ENCODE results near the gene DCAF8L1.

Gene DCAF8L1

DNA sequence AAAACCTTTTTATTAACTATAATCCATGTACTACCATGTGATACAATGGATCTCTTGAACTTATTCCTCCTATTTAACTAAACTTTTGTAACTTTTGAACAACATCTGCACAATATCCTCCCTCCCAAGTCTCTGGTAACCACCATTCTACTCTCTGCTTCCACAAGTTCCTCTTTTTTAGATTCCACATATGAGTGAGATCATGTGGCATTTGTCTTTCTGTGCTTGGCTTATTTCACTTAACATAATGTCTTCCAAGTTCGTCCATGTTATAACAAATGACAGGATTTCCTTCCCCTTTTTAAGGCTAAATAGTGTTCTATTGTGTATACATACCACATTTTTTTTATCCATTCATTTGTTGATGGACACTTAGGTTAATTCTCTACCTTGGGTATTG lies 28.1 kb downstream of the DCAF8L1 start:
- Mint-ChIP-seq H3K4me3 (no peak overlapping the region), H3K9me3 (no peaks in the 10 kb centered on the region), H3K36me3 (ENCODE audit: low read depth) (no peaks in the 10 kb centered on the region), H3K27ac (no peak overlapping the region), H3K27me3 (ENCODE audit: low read depth) (no peaks in the 10 kb centered on the region), H3K4me1 (no peaks in the 10 kb centered on the region)
- TF ChIP-seq, protein P1, sequence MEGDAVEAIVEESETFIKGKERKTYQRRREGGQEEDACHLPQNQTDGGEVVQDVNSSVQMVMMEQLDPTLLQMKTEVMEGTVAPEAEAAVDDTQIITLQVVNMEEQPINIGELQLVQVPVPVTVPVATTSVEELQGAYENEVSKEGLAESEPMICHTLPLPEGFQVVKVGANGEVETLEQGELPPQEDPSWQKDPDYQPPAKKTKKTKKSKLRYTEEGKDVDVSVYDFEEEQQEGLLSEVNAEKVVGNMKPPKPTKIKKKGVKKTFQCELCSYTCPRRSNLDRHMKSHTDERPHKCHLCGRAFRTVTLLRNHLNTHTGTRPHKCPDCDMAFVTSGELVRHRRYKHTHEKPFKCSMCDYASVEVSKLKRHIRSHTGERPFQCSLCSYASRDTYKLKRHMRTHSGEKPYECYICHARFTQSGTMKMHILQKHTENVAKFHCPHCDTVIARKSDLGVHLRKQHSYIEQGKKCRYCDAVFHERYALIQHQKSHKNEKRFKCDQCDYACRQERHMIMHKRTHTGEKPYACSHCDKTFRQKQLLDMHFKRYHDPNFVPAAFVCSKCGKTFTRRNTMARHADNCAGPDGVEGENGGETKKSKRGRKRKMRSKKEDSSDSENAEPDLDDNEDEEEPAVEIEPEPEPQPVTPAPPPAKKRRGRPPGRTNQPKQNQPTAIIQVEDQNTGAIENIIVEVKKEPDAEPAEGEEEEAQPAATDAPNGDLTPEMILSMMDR (IDR thresholded peaks at IDR 0.05; ENCODE audit: unreplicated experiment in 3 of 3): no peak

DNA sequence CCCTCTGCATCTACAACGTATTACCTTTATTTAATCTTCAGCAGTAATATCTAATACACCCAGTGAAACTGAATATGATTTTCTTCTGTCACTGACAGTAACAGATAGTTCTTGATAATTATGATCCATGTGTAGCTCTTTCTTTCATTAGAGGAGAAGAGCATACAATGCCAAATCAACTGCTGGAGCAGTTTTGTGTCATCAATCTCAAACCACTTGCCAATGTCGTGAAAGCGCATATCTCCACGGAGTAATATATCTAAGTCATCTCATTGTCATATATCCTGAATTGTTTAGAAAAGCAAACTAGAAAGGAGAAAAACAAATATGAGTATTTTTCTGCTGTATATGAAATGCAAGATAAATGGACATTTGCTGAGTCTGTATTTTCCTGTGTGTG lies 47.9 kb downstream of the DCAF8L1 start:
- H3K4me3 Mint-ChIP-seq: no peak overlapping the region
- no peaks in the 10 kb centered on the region for H3K36me3 Mint-ChIP-seq (ENCODE audit: low read depth)
- H3K27me3 Mint-ChIP-seq (ENCODE audit: low read depth): no peaks in the 10 kb centered on the region
- no peaks in the 10 kb centered on the region for H3K9me3 Mint-ChIP-seq
- TF ChIP-seq, protein P1 (IDR thresholded peaks at IDR 0.05; ENCODE audit: unreplicated experiment in 3 of 3): no peak
- H3K27ac Mint-ChIP-seq: no peak overlapping the region
- peaks cover 15% of the 10 kb centered on the region for H3K4me1 Mint-ChIP-seq
